Measurements from ENCODE around the gene UBE2Q2.

- no peak for TF ChIP-seq EP300 (IDR thresholded peaks at IDR 0.05)
- TF ChIP-seq POLR2A (IDR thresholded peaks at IDR 0.05) = no peak
Observed at GRCh38 chr15:75905231-75905630, 62.0 kb downstream of the UBE2Q2 start.
